K562 (cell line): Measurements from ENCODE around the gene SCNN1B. TPM values are rescaled to one million over a fixed set of nuclear protein-coding genes. Genes with fewer than 3 reads are reported as not detected.
"Not testable (repeated sequence)": the region's sequence is repeated elsewhere in the genome, so short reads cannot be mapped to it uniquely, and the experiment has no call there.

ENCODE experiments used
- ATAC-seq: fragments of 200-7000 bp; cut with Tn5 transposase; 3 replicates; pipeline ENCODE4 v1.9.1; 2020; ENCODE audit warnings: moderate library complexity
- BruUV-seq: library from RNA; stranded (reverse); fragments of 400-500 nt; replicated peaks from 2 replicates; lab custom pipeline; 2021; lab: Mats Ljungman, UMichigan
- CTCF ChIA-PET: fragments of 300-600 bp; formaldehyde crosslinking; extraction: SDS; loops from one replicate; lab custom pipeline; 2021; ENCODE audit warnings: low intra/inter-chr PET ratio; lab: Yijun Ruan, JAX
- POLR2A ChIA-PET: fragments of 300-600, 350-650 bp; sonication (Branson Sonifier 250); formaldehyde crosslinking; extraction: SDS; loops from one replicate; lab custom pipeline; 2021; ENCODE audit warnings: antibody characterized with exemption, inconsistent platforms; lab: Yijun Ruan, JAX
- DNase-seq, 4 experiments: peaks; one replicate each; pipeline versions ENCODE4 v3.0.0 to v3.0.0-alpha.2; 2011 to 2018; ENCODE audit warnings: low spot score in 3 of 4, mixed read lengths in 3 of 4; ENCODE audit errors: extremely low read depth in 1 of 4
- FAIRE-seq: peaks from 2 replicates; lab custom pipeline; 2011; peaks lifted over from hg19 to GRCh38; lab: Jason Lieb, UNC
- H2AFZ ChIP-seq: 2 replicates; pipeline ENCODE4 v1.6.0; 2011; ENCODE audit warnings: low read depth, low read length, control low read depth, inconsistent platforms
- H3K27ac ChIP-seq: fragments of 200-600 bp; 3 replicates; pipeline ENCODE4 v1.8.0; 2011; ENCODE audit warnings: low read depth, mild to moderate bottlenecking, control low read depth, inconsistent platforms, low read length, moderate library complexity, mixed read lengths; ENCODE audit errors: extremely low read depth
- H3K27me3 ChIP-seq, 2 experiments: fragments of 300-600 bp in 1 of 2; 2 replicates in 1 of 2; 3 replicates in 1 of 2; pipeline versions ENCODE4 v1.6.0 to v1.8.0; 2011; ENCODE audit warnings: inconsistent platforms in 2 of 2, low read length in 2 of 2, mild to moderate bottlenecking in 1 of 2, mixed read lengths in 1 of 2, moderate library complexity in 1 of 2; ENCODE audit not compliant: control insufficient read depth in 2 of 2, insufficient read depth in 2 of 2
- H3K36me3 ChIP-seq: fragments of 300-600 bp; 3 replicates; pipeline ENCODE4 v1.8.0; 2011; ENCODE audit warnings: mild to moderate bottlenecking, low read length, inconsistent platforms; ENCODE audit not compliant: control insufficient read depth, insufficient read depth
- H3K4me1 ChIP-seq, 2 experiments: fragments of 200-600 bp in 1 of 2; replicated peaks in 1 of 2; 2 replicates in 1 of 2; 3 replicates in 1 of 2; pipeline versions ENCODE4 v1.5.1 to v1.8.0; 2011; ENCODE audit warnings: inconsistent platforms in 2 of 2, low read length in 2 of 2, mild to moderate bottlenecking in 1 of 2, mixed read lengths in 1 of 2, moderate library complexity in 1 of 2; ENCODE audit not compliant: control insufficient read depth in 2 of 2, insufficient read depth in 2 of 2
- H3K4me2 ChIP-seq: 2 replicates; pipeline ENCODE4 v1.6.1; 2011; ENCODE audit warnings: low read length, control low read depth, inconsistent platforms, mixed read lengths; ENCODE audit not compliant: insufficient read depth
- H3K4me3 ChIP-seq: fragments of 200-600 bp; sonication (generic), shearing (Covaris generic); 2 replicates; pipeline ENCODE4 v1.5.1; 2016; ENCODE audit warnings: control low read depth, inconsistent platforms
- H3K79me2 ChIP-seq: fragments of 200-600 bp; 3 replicates; pipeline ENCODE4 v1.8.0; 2011; ENCODE audit warnings: low read length, inconsistent platforms; ENCODE audit not compliant: control insufficient read depth, insufficient read depth
- H3K9ac ChIP-seq, 2 experiments: 2 replicates each; pipeline versions ENCODE4 v1.6.0 to v1.6.1; 2011; ENCODE audit warnings: low read depth in 2 of 2, low read length in 2 of 2, control low read depth in 1 of 2, inconsistent platforms in 1 of 2, mild to moderate bottlenecking in 1 of 2, mixed read lengths in 1 of 2; ENCODE audit not compliant: insufficient read depth in 1 of 2
- H3K9me1 ChIP-seq: one replicate; pipeline ENCODE4 v1.6.0; 2011; ENCODE audit warnings: inconsistent platforms, mild to moderate bottlenecking, low read length, moderate library complexity; ENCODE audit not compliant: control insufficient read depth, insufficient read depth
- H3K9me3 ChIP-seq: replicated peaks from 2 replicates; pipeline ENCODE4 v1.5.1; 2011; ENCODE audit warnings: low read depth, low read length, inconsistent platforms; ENCODE audit not compliant: control insufficient read depth, insufficient read depth
- H4K20me1 ChIP-seq: replicated peaks from 2 replicates; pipeline ENCODE4 v1.6.1; 2011; ENCODE audit warnings: low read length, inconsistent platforms, mixed read lengths; ENCODE audit not compliant: control insufficient read depth, insufficient read depth
- KDM2B ChIP-seq: fragments of 250-450 bp; sonication (Bioruptor Pico); IDR thresholded peaks from 2 replicates; pipeline ENCODE4 v1.8.0; 2021; ENCODE audit warnings: mild to moderate bottlenecking, moderate library complexity
- MCM7 ChIP-seq, 2 experiments: fragments of 450-650 bp; IDR thresholded peaks; 2 replicates each; pipeline ENCODE4 v1.6.1; 2016 to 2018
- RBM15 ChIP-seq: fragments of 200-400 bp; formaldehyde crosslinking; IDR thresholded peaks from 2 replicates; pipeline ENCODE4 v1.6.1; 2018; ENCODE audit warnings: mild to moderate bottlenecking, low read length, moderate library complexity; ENCODE audit not compliant: insufficient read depth
- ZNF512 ChIP-seq: IDR thresholded peaks from 2 replicates; pipeline ENCODE4 v1.6.1; 2016; ENCODE audit warnings: missing genetic modification characterization, missing compliant biosample characterization
- ZNF778 ChIP-seq: fragments of 450-650 bp; formaldehyde crosslinking; IDR thresholded peaks from 2 replicates; pipeline ENCODE4 v1.4.0; 2020; ENCODE audit warnings: mild to moderate bottlenecking, moderate library complexity
- WGBS: fragments of 100-300 bp; shearing (Covaris generic); methylation state at CpG from one replicate; pipeline ENCODE4 v1.1.6; 2016; ENCODE audit warnings: low coverage, mixed read lengths; ENCODE audit not compliant: insufficient coverage; ENCODE audit errors: missing lambda C conversion rate; 5-methylcytosine and 5-hydroxymethylcytosine counted together
- in situ Hi-C: fragments of 300-500 bp; cut with MboI; formaldehyde crosslinking; loops from 4 replicates; pipeline ENCODE4 v1.15.0; 2018; ENCODE audit warnings: inconsistent platforms, mixed read lengths
- intact Hi-C: fragments of 100-400 bp; cut with micrococcal nuclease; formaldehyde crosslinking; loops from 2 replicates; pipeline ENCODE4 v1.14.2; 2022
- polyA plus RNA-seq, 8 experiments: library from polyadenylated mRNA; depleted of rRNA in 4 of 8; stranded (reverse) in 5 of 8; unstranded in 3 of 8; fragments of >200 nt; fragmentation: Nextera tagmentation in 2 of 8; fragmentation: Illumina TruSeq in 1 of 8; extraction: Ambion mirVana in 2 of 8; extraction: Trizol in 1 of 8; gene quantifications; 2 replicates each; pipeline versions ENCODE4 v1.2.1 to v1.2.3, GENCODE V29; 2011 to 2014; ENCODE audit warnings: inconsistent platforms in 1 of 8, missing spikeins in 1 of 8
- total RNA-seq, 7 experiments: library from RNA; depleted of rRNA in 6 of 7; stranded (reverse); fragments of >200 nt in 6 of 7; fragmentation: Illumina TruSeq in 2 of 7; extraction: Trizol in 2 of 7; gene quantifications; 2 replicates each; pipeline versions ENCODE4 v1.2.1 to v1.2.3, GENCODE V29; 2011 to 2021; ENCODE audit warnings: low replicate concordance in 1 of 7
- TF ChIP-seq, protein P1 (sequence below): fragments of 250-450 bp; sonication (Bioruptor Pico); IDR thresholded peaks from 2 replicates; pipeline ENCODE4 v1.8.0; 2021; ENCODE audit warnings: moderate library complexity, mild to moderate bottlenecking, inconsistent platforms

SCNN1B gene
- total and polyA plus RNA-seq, 9 of the 15 experiments (the other 6 are each of a cell fraction or from before 2014, with no cell fraction given), result not detected

DNA sequence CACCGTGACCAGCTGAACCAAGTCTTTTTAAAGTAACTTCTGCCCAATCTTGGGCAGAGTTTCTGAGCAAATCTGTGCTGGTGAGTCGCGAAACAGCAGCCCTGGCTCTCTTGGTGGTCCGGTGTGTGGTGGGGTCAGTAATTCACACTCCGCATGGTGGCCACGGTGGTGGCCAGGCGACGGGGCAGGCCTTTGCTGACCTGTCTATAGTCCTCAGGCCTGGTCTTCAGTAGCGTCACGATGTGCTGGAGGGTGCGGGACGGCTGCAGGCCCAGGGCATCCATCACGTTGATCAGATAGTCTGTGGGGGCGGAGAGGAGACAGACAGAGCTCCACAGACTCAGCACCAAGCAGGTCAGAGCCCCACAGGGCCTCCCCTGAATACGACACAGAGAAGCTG lies 86.7 kb downstream of the SCNN1B start:
- Histone ChIP-seq H3K79me2 (no peaks in the 10 kb centered on the region), H3K27ac (no peak overlapping the region), H3K9me1 (peaks cover 7% of the 10 kb centered on the region), H3K27me3 (no peaks in the 10 kb centered on the region), H2AFZ (no peak overlapping the region), H4K20me1 (peaks cover 4% of the 10 kb centered on the region), H3K4me3 (no peak overlapping the region), H3K4me1 (no peaks in the 10 kb centered on the region; a peak in 1 of 5 replicates), H3K9ac (no peak overlapping the region), H3K4me2 (no peak overlapping the region), H3K36me3 (peaks cover 33% of the 10 kb centered on the region; the same call in 1 of the 3 replicates), H3K9me3 (no peaks in the 10 kb centered on the region)
- CTCF ChIA-PET, result no interaction called here
- DNase-seq, result no peak
- FAIRE-seq, result no peak
- ATAC-seq, result no peak
- BruUV-seq, result no TSS peak
- POLR2A ChIA-PET, result no interaction called here
- intact Hi-C loops, result no loop called here
- in situ Hi-C loops, result no loop called here
- TF ChIP-seq, protein P1, sequence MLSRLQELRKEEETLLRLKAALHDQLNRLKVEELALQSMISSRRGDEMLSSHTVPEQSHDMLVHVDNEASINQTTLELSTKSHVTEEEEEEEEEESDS, result no peak
- TF ChIP-seq ZNF512 (tag) (no peak), MCM7 (IDR thresholded peaks at IDR 0.05) (no peak), KDM2B (CRISPR knock-in tag) (no peak)
- 83% methylated on average over 15 of the region's 15 CpGs for WGBS

GRCh38 chr16:23389201-23389600 lies 87.1 kb downstream of the SCNN1B start:
- no peak for TF ChIP-seq ZNF778 (CRISPR knock-in tag)
- no peak for TF ChIP-seq RBM15
- Histone ChIP-seq H3K27me3 (no peaks in the 10 kb centered on the region), H3K4me2 (no peak overlapping the region), H3K4me1 (no peaks in the 10 kb centered on the region; a peak in 1 of 5 replicates), H4K20me1 (peaks cover under 1% of the 10 kb centered on the region; the same call in 1 of the 2 replicates), H3K9ac (no peak overlapping the region), H3K79me2 (no peaks in the 10 kb centered on the region), H3K27ac (no peak overlapping the region), H2AFZ (no peak overlapping the region), H3K9me1 (peaks cover 7% of the 10 kb centered on the region), H3K36me3 (peaks cover 33% of the 10 kb centered on the region; the same call in 1 of the 3 replicates), H3K4me3 (no peak overlapping the region), H3K9me3 (no peaks in the 10 kb centered on the region)
- FAIRE-seq (no peak), DNase-seq (no peak), ATAC-seq (no peak)
- intact Hi-C loops, result no loop called here
- POLR2A ChIA-PET, result interaction anchor here (0.6 kb wide), 2 partner anchors 69 to 123 kb away, joined by 3 read pairs; no protein-coding TSS in a partner anchor
- no TSS peak for BruUV-seq
- 75% methylated on average over 5 of the region's 5 CpGs for whole genome bisulfite sequencing
- CTCF ChIA-PET, result no interaction called here
- in situ Hi-C loops, result no loop called here

DNA sequence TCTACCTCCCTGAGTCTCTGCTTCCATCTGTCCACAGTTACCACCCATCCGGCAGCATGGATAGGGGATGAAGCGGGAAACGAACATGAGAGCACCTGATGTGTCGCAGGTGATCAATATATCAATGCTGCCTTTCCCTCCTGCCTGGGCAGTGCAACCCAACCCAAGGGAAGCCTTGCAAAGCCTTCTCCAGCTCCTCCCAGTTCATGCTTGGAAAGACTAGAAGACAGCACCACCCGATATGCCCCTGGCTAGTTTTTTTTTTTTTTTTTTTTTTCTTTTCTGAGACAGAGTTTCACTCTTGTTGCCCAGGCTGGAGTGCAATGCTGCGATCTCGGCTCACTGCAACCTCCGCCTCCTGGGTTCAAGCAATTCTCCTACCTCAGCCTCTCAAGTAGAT lies 87.8 kb downstream of the SCNN1B start:
- POLR2A ChIA-PET, result interaction anchor here (0.6 kb wide), 2 partner anchors 70 to 124 kb away, joined by 3 read pairs; no protein-coding TSS in a partner anchor
- ATAC-seq, H3K4me2 ChIP-seq, H3K27me3 ChIP-seq, DNase-seq, in situ Hi-C loops, H3K9ac ChIP-seq, H2AFZ ChIP-seq, H4K20me1 ChIP-seq, H3K27ac ChIP-seq, intact Hi-C loops, H3K9me3 ChIP-seq, H3K9me1 ChIP-seq, H3K79me2 ChIP-seq, FAIRE-seq, BruUV-seq, H3K4me1 ChIP-seq, CTCF ChIA-PET, H3K4me3 ChIP-seq: not testable (repeated sequence)
- 98% methylated on average over 5 of the region's 8 CpGs for WGBS
- H3K36me3 ChIP-seq, result peaks cover 33% of the 10 kb centered on the region; the same call in 1 of the 3 replicates
